HG02973 (cell line): ENCODE results near the gene KCNC1.

Experiments
- ATAC-seq: cut with Tn5 transposase; IDR thresholded peaks from one replicate; pipeline ENCODE4 v1.9.1; 2021; ENCODE audit warnings: moderate library complexity; ENCODE audit not compliant: unreplicated experiment

Gene KCNC1

GRCh38 chr11:17814546-17814945 is 80.0 kb downstream of the KCNC1 start:
- no peak for ATAC-seq

DNA sequence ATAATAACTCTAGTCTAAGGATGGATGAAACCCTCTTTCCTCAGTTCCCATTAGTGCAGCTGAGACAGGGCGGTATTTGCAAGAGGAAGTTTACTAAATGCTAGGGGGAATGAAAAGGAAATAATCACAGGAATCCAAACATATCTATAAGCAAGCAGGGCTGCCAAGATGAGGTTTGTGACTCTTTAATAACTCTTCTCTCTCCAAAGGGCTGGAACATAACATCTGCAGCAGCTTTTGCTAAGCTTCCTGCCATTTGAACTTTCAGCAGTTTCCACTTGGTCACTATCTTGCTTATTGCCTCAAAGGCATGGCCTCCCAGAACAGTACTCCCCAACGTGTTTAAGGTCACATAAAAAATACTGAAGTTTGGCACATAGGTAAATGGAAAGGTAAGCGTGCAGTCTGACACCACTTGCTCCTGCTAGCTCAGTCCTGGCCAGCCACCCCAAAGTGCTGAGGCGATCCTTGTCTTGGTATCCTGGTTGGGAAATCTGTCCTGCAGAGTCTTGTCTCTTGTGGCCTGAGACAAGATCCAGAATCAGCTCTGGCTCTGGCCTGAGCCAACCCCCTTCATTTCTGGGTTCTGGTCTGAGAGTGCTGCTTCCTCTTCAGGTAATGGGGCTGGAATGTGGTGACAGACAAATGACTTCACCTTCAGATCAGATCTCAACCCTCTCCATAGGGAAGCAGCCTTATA is 81.8 kb downstream of the KCNC1 start:
- ATAC-seq, result no peak

DNA sequence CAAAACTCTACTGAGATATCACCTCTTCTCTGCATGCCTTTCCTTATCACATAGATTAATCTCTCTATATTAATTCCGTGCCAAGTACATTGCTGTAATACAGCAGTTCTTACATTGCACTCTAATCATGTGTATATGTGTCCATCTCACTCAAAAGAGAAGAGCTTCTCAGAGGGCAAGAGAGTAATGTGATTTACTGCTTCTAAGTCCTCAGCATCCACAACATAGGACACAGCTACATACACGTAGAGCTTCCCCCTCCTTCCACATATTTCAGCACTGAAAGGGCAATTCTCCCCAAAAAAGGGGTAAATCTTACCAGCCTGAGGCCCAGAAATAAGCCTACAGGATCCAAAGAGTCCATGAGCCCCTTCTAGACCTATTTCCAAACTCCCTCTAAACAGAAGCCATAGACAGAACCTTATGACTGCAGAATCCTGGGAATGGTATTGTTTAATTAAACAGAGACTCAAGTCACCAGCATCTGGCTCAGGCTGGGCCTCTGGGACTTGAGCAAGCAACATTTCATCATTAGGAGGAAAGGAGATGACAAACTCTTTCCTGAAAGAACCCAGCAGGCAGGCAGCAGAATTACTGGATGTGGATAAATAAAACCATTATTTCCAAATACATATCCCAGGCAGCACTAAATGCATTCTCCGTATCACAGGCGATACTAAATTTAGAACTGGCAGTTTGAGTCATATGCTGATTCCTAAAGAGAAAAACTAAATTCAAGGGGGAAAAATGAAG is 87.2 kb downstream of the KCNC1 start:
- no peak for ATAC-seq

- ATAC-seq, result no peak
Measured at GRCh38 chr11:17822401-17822781, 87.8 kb downstream of the KCNC1 start.

GRCh38 chr11:17827006-17827405 is 92.4 kb downstream of the KCNC1 start:
- no peak for ATAC-seq

GRCh38 chr11:17828311-17828751 is 93.8 kb downstream of the KCNC1 start:
- no peak for ATAC-seq

DNA sequence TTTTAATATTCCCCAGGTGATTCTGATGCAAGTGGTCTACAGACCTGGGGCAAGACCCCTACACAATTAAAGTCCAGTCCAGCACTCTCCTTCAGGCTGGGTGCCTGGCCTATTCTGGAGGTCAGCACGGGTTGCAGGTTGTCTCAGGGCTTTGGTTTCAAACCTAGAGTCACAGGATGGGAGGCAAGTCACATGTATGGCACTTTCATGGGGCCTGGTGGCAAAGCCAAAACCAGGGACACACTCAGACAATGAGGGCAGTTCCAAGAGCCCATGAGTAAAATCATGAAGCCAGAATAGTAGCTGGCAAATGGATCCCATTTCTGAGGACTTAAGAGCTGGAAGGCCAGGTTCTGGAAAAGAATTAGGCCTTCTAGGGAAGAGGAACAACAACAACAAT is 96.6 kb downstream of the KCNC1 start:
- ATAC-seq, result no peak

DNA sequence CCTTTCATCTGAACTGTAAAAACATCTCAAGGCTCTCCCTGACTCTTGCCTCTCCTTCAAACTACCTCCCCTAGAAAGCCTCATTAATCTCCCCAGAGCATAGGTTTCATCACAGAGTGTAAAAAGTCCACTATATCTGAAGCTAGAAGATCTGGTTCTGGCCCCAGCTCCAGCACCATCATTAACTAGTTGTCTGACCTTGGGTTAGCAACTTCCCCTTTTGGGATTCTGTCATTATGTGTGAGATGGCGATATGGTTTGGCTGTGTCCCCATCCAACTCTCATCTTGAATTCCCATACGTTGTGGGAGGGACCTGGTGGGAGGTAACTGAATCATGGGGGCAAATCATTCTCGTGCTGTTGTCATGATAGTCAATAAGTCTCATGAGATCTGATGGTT is 97.3 kb downstream of the KCNC1 start:
- no peak for ATAC-seq
